ENCODE results near the gene BNIP3.

BNIP3 gene

GRCh38 chr10:131982185-131982756 is 548 bp upstream of the BNIP3 start:
- Mint-ChIP-seq H3K4me1 (peaks cover 34% of the 10 kb centered on the region), H3K27ac (no peak overlapping the region), H3K36me3 (ENCODE audit: low read depth) (peaks cover 23% of the 10 kb centered on the region), H3K4me3 (peak overlapping the region; percentile 56 to 79 (median 72)), H3K27me3 (ENCODE audit: low read depth) (no peaks in the 10 kb centered on the region), H3K9me3 (peaks cover 19% of the 10 kb centered on the region)
- TF ChIP-seq, protein P1, sequence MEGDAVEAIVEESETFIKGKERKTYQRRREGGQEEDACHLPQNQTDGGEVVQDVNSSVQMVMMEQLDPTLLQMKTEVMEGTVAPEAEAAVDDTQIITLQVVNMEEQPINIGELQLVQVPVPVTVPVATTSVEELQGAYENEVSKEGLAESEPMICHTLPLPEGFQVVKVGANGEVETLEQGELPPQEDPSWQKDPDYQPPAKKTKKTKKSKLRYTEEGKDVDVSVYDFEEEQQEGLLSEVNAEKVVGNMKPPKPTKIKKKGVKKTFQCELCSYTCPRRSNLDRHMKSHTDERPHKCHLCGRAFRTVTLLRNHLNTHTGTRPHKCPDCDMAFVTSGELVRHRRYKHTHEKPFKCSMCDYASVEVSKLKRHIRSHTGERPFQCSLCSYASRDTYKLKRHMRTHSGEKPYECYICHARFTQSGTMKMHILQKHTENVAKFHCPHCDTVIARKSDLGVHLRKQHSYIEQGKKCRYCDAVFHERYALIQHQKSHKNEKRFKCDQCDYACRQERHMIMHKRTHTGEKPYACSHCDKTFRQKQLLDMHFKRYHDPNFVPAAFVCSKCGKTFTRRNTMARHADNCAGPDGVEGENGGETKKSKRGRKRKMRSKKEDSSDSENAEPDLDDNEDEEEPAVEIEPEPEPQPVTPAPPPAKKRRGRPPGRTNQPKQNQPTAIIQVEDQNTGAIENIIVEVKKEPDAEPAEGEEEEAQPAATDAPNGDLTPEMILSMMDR (IDR thresholded peaks at IDR 0.05; ENCODE audit: unreplicated experiment in 3 of 3), result no peak

DNA sequence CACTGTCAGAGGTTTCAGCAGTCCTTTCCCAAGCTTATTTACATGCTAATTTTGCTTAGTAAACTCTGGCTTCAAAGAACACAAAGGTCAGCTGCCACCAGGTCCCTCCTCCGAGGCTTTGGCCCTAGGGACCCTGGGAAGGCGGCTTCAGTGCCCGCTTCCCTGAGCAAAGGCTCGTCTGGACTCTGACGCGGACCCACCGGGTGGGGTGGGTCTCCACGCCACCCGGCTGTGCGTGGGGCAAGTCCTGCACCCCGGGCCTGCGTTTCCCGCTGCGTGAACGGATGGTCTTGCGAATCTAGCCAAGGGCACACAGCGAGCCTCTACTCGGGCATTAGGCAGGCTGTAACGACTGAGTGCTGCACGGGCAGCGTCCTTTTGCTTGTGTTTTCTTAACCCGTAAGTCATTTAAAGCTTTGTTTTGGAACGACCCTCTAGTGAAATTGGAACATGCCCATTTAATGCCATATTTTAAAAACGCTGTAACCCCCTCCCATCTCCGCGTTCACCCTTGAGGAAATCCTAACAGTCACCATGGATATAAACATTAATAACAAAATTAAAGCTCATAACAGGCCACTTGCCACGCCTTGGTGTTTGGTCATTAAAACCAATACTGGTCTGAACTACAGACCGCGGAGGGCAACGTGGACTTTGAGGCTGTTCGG is 828 bp downstream of the BNIP3 start:
- Mint-ChIP-seq H3K27ac (peak overlapping the region in 2 of 3 experiments; percentile 26 to 69), H3K4me3 (peak overlapping the region; percentile 87), H3K9me3 (peaks cover 16% of the 10 kb centered on the region), H3K4me1 (peaks cover 39% of the 10 kb centered on the region), H3K27me3 (ENCODE audit: low read depth) (no peaks in the 10 kb centered on the region), H3K36me3 (ENCODE audit: low read depth) (peaks cover 25% of the 10 kb centered on the region)
- TF ChIP-seq, protein P1 (IDR thresholded peaks at IDR 0.05; ENCODE audit: unreplicated experiment in 3 of 3), result no peak

- Mint-ChIP-seq H3K4me3 (peak overlapping the region; percentile 87 to 90 (median 87)), H3K36me3 (ENCODE audit: low read depth) (peaks cover 29% of the 10 kb centered on the region), H3K9me3 (peaks cover 14% of the 10 kb centered on the region), H3K27ac (peak overlapping the region in 2 of 3 experiments; percentile 51 to 52), H3K27me3 (ENCODE audit: low read depth) (no peaks in the 10 kb centered on the region), H3K4me1 (peaks cover 44% of the 10 kb centered on the region)
- TF ChIP-seq, protein P1 (IDR thresholded peaks at IDR 0.05; ENCODE audit: unreplicated experiment in 3 of 3), result no peak
These were observed 1.4 kb downstream of the BNIP3 start for GRCh38 chr10:131980321-131980720.

GRCh38 chr10:131979821-131980270 is 1.9 kb downstream of the BNIP3 start:
- Mint-ChIP-seq H3K9me3 (peaks cover 14% of the 10 kb centered on the region), H3K4me3 (peak overlapping the region; percentile 87 to 90 (median 87)), H3K36me3 (ENCODE audit: low read depth) (peaks cover 33% of the 10 kb centered on the region), H3K4me1 (peaks cover 49% of the 10 kb centered on the region), H3K27me3 (ENCODE audit: low read depth) (no peaks in the 10 kb centered on the region), H3K27ac (peak overlapping the region in 2 of 3 experiments; percentile 52 to 60)
- TF ChIP-seq, protein P1 (IDR thresholded peaks at IDR 0.05; ENCODE audit: unreplicated experiment in 3 of 3), result no peak

- peaks cover 11% of the 10 kb centered on the region for H3K9me3 Mint-ChIP-seq
- H3K4me1 Mint-ChIP-seq, result peaks cover 52% of the 10 kb centered on the region
- H3K27ac Mint-ChIP-seq, result peak overlapping the region; percentile 1 to 60 (median 49)
- H3K27me3 Mint-ChIP-seq (ENCODE audit: low read depth), result no peaks in the 10 kb centered on the region
- peaks cover 33% of the 10 kb centered on the region for H3K36me3 Mint-ChIP-seq (ENCODE audit: low read depth)
- peak overlapping the region; percentile 87 to 90 (median 87) for H3K4me3 Mint-ChIP-seq
- TF ChIP-seq, protein P1 (IDR thresholded peaks at IDR 0.05; ENCODE audit: unreplicated experiment in 3 of 3), result no peak
These were observed 2.4 kb downstream of the BNIP3 start for GRCh38 chr10:131979336-131979735.
